T-helper 2 cell (primary cell): ENCODE measurements around the gene ABCA1.
A peak's percentile ranks its signal among the peaks of the same experiment; 100 is the strongest.
"Not testable (repeated sequence)": the region's sequence is repeated elsewhere in the genome, so short reads cannot be mapped to it uniquely, and the experiment has no call there.

Experiments used
- DNase-seq, 5 experiments: peaks; one replicate each; pipeline versions ENCODE4 v3.0.0 to v3.0.0-alpha.2; 2012 to 2022

The ABCA1 gene

DNA sequence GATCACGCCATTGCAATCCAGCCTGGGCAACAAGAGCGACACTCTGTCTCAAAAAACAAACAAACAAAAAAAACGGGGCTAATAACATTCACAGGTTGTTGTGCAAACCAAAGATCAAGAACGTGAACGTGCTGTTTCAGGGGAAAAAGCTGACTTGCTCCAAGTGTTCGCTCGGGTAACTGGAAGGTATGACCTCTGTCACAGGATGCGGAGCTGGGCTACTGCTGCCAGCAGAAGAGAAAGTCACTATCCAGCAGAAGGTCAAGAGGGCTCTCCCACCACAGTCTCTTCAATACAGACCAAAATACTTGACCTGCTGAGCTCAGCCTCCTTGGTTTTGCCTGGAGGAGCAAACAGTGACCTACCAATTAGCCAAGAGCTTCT, 59.7 kb downstream of the ABCA1 start:
- DNase-seq, result no peak

DNA sequence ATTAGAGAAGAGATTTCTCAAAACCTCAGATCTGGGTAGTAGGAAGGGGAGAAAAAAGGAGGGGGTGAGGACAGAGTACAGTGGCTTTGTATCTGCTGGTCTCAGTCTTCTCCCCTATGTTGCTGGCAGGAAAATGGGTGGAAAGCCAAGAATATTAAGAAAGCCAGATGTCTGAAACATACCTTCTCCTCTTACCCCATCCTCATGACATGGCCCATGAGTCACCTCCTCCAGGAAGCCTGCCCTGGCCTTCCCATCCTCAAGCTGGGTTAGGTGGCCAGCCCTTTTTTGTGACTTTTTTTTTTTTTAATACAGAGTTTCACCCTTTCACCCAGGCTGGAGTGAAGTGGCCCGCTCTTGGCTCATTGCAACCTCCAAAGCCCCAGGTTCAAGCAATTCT, 61.8 kb downstream of the ABCA1 start:
- DNase-seq, result no peak

DNA sequence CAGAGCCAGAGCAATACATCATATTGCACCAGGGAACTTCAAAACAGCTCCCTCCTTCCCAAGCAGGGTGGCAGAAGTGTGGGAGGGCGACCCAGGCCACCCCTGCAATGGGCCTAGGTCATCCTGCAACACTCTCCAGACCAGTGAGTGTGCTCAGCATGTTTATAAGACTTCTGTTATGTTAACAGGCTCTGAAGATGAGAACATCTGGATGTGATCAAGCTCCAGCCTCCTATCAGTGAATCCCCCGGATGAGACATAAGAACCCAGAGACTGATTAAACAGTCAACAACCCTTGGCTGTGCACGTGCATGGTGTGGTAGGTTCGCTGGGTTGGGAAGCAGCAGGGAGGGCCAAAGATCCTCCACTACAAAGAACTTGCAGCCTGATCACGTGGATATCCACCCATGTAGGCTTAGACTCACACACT, 63.3 kb downstream of the ABCA1 start:
- no peak for DNase-seq

DNA sequence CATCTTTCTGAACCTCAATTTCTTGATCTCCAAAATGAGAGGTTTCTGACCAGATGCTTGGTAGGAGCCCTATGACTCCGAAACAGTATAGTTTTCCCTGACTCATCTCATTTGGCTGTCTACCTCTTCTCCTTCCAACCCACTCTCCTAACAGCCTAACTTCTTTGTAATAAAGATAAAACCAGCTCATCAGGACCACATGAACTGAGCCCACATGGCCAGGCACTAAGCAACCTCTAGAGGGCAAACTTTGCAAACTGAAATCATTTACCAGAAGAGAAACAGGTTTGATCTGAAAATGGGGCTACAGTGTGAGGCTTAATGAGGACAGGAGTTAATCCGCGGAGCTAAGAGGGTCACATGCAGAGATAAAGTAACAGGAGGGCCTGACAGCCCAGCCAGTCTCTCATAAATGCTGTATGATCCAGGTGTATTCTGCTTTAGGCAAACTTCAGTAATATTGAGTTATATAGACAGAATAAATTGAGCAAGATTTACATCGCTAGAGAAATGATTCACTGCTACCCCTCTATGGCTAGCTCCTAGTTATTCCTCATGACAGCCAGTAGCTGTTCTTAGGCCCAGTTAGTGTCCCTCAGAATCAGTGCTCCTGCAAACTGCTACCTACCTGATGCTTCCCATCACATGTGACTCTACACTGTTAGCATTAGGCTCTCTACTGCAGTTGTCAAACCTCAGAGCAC, 64.6 kb downstream of the ABCA1 start:
- peak in 4 of 5 experiments; percentile 3 to 58 (median 16) for DNase-seq

DNA sequence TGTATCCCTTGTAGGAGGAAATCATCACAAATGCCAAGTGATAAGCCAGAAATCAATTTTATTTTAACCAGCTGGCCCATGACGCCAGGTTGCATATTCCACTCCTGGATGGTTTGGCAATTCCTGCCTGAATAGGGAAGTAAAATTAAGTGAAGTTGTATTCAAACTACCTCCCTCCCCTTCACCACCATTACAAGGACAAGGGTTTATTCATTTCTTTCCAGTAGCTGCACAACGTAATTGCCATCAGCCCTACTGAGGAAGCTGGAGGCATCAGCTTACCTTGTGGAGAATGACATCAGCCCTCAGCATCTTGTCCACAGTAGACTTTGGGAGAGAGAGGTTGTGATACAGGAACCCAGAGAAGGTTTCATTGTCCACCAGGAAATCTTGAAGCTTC, 66.6 kb downstream of the ABCA1 start:
- no peak for DNase-seq

DNA sequence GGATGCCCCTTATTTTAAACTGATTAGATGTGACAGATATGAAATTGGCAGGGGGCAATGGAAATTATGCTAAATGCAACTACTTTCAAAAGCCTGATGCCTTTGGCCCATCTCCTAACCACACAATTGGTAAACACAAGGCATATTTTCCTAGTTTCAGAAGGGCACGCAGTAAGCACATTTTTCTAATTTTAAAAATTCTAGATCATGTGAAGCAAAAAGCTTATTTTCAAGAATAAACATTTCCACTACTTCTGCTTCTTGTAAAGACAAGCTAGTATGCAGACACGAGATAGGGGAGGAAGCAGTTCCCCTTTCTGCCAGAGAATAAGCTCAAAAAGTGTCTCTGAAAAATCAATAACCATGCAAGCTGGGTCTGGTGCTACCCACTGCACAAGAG, 67.7 kb downstream of the ABCA1 start:
- DNase-seq, result no peak

DNA sequence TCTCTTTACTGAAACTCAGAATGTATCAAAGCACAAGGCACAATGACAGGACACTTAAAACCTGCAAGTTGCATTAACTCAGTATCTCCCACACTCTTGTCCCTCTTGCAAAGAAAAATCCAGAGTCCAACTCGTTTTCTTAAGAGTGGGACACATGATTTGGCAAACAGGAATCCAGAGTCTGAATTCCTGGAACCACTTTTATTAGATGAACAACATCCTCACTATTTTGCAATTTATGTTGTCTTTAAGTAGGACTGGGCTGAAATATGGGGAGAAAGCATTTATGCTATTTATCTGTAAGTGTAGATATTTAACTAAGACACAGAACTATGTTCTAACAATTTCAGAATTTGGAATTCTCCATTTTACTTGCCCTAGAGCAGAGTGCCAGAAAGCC, 69.1 kb downstream of the ABCA1 start:
- DNase-seq, result no peak

DNA sequence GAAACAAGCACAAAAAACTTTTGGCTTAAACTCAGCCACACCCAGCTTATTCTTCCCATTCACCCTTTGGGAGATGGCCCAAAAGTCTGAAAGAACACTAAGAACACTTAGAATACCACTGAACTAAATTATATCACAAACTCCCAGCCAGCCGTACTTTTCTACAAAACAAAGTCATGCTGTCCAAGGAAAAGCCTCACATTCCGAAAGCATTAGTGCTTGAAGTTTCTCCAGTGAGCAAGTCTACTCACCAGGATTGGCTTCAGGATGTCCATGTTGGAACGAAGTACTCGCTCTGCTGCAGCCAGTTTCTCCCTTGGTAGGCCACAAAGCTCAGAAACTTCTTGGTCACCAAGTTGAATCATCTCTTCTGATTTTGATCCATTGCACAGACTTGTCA, 69.7 kb downstream of the ABCA1 start:
- DNase-seq, result no peak

DNA sequence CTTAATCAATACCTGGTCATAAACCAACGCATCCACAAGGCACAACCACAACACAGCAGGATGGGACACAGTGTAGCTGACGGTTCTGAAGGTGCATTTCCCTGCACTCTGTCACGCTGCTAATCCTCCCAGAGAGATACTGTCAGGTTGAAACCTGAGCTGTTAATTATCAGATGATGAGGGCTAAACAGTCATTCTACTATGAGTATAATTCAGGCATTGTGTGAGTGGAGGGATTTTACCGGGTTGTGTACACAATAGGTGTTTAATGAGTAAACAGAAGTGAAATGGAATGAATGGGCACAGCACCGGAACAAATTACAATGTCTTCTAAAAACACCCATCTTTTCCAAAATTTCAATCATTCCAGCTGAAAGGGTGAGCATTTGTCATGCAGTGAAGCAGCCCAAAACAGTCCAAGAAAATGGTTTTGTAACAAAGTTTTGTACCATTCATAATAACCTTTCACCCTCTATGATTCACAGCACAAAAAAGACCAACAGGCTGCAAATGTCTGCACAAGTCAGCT, 71.5 kb downstream of the ABCA1 start:
- DNase-seq, result no peak

DNA sequence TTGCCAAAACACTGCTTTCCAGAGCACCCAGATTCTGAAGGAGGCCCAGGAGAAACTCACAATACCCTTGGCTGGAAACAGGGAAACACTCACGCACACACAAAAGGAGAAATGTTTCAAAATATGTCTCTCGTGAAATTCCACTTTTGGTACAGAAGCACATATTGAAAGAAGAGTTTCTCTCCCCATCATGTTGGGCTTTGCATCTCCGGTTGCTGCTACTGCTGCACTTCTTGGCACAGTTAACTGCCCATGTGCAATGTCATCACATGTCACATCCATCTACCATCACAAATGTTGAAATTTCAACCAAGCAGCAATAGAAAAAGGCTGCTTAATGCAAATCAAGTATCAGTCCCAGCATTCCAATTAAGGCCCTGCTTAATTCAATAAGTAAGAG, 72.1 kb downstream of the ABCA1 start:
- no peak for DNase-seq

DNA sequence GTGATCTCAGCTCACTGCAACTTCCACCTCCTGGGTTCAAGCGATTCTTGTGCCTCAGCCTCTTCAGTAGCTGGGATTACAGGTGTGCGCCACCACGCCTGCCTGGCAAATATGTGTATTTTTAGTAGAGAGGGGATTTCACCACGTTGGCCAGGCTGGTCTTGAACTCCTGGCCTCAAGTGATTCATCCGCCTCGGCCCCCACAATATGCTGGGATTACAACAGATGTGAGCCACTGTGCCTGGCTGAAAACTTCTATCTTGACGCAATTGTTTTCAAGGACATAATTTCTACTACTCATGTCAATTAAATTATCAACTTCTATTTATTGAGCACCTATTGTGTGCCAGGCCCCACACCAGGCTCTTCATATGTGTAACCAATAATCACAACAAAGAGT, 72.7 kb downstream of the ABCA1 start:
- DNase-seq, result not testable (repeated sequence)

DNA sequence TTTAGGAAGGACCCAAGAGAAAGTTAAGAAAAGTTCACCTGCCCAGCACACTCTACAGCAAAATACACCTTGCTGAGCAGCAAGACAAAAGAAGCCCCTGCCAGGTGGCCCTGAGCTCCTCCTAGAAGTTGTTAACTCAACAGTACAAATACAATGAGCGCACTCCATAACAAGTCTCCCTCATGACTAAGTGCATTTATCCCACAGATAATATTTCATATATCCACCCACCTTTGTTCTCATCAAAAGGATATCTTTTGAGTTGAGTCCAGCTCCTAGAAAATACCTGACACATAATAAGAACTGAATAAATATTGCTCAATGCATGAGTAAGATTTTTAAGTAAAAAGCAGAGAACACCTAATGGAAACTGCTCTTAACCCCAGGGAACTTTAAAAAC, 73.3 kb downstream of the ABCA1 start:
- DNase-seq, result no peak

DNA sequence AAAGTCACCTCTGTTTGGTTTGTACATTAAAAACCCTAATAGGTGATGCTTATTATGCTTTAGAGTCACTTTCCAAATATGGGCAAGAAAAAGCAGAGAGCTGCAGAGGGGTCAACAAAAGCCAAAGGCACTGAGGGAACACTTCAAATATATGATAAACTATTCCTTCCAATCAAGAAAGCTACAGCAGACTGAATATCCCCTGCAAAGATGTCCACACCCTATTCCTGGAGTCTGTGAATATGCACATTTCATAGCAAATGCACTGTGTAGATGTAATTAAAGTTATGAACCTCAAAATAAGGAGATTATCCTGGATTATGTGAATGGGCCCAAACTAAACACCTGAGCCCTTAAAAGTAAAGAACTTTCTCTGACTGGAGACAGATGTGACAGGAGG, 74.3 kb downstream of the ABCA1 start:
- no peak for DNase-seq

DNA sequence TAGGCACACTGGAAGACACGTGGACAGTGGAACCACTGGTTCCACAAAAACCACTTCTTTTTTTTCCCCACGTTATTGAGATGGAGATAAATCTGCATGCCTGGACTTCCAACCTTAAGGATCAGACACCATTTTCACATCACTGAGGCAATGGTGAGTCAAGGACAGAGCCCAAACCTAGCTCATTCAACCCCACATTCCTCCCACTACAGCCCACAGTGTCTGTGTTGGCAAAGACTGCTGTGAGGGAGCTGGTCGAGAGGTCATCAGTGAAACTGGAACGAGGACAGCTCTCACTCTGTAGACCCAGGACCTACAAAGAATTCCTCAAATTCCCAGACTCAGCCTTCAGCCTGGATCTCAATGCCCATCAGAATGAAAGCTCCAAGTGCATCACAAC, 74.8 kb downstream of the ABCA1 start:
- no peak for DNase-seq

DNA sequence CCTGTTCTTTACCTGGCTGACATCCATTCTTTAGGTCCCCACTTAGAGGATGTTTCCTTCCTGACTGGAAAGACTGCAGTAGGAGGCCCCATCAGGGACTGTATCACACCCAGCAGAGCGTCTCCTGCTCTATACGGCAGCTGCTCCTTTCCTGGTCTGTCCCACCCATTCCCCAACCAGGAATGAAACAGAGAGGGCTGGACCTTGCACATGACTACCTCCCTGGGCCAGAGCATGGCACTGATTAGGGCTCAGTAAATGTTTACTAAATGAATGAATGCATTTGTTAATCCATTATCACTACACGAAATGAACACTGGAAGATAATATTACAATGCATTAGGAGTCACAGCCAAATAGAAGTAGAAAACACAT, 76.4 kb downstream of the ABCA1 start:
- DNase-seq, result no peak

DNA sequence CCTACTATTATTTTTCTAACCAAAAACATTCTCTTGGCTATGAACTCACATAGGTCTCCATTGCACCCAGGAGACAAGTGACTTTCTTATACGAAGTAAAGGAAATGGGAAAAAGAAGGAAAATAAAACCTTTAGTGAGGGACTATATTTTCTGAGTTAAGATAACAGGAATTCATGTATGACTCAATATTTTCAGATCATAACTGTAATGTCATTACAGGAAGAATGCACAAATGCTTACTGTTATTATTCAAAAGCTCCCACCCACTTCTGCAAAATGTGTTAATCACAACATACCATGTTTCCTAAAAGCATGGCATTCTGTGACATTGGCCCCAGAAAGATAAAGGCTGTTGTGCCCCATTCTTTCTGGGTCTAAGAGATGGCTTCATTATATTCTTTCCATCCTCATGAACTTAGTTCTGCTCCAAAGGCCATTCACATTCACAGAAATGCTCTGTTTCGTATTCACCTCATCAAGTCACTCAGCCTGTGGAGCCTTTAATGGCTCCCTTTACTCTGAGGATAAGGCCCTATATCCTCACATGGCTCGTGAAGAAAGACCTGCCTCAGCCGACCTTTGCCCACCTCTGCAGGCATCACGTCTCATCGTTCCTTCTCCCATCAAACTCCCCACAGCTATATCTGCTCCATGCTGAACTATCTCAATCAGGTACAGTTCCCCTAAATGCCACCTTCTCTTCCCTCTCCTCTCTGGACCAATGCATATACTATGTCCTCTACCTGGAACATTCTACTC, 77.0 kb downstream of the ABCA1 start:
- DNase-seq, result no peak

DNA sequence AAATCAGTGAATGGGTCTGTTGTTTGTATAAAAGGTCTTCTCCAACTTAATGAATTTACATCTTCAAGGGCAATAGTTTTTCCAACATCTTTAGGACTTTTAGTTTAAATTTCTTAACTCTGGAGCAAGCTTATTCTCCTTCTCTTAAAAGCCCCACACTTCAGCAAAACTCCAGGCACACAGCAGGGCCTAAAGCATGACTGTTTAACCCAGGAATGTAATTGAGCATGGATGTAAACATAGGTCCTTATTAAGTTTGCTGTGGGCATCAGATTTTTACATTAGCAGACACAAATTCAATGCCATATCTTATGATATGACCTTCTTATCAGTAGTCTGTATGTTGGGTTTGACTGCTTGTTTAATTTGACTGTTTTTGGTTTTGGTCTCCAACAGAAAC, 78.9 kb downstream of the ABCA1 start:
- no peak for DNase-seq

DNA sequence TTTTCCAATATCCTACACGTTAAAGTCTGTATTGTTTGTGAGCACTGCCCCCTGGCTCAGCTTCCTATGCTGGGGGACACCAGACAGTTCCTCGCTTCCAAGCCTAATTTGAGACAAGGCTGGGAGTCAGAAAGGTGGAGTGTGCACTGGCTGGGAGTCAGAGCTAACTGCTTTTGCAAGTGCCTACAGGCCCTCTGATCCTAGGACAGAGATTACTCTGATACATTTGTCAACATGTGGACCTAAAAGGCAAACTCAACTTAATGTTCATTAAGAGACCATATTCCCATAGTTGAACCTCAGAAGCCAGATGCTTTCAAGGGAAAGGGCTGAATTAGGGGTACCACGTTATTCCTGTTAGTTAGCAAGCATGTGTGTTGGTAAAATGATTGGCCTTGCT, 83.2 kb downstream of the ABCA1 start:
- DNase-seq, result no peak

DNA sequence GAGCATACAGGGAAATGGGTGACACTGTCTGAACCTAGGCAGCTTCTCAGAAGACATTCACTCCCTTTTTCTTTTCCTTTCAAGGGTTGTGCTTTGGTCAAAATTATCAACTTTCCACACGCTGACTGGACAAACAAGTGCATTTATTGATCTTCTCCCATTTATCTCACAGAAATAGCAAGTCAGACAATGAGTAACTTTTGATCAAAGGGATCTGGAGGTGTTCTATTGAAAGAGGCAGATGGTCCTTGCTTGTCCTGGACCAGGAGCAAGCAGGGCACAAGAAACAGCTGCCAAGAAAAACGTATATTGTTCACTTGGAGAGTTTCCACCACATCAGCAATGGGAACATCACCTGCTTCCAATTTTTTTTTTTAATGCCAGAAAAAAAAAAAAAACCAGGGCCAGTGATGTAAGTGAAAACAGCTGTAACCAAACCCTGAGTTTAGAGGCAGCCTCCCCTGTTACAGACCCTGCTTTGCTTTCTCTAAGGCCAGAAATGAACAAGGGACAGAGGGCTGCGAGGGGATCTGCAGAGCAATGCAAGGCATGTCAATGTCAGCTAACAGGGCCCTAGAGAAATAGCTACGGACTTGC, 84.2 kb downstream of the ABCA1 start:
- no peak for DNase-seq

DNA sequence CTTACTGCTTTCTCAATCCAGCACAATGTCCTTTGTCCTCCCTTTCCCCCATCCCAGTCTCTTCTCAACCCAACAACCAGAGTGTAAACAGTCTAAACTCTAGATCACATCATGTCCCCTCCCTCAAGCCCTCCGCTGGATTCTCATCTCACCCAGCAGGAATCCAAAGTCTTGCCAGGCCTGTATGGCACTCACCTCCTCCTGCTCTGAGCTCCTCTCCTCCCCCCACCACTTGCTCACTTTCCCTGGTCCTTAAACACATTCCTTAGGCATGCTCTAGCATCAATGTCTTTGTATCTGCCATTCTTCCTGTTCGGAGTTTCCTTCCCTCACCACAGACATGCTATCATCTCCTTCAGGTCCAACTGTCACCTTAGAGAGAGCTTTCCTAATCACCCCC, 85.3 kb downstream of the ABCA1 start:
- DNase-seq, result no peak

DNA sequence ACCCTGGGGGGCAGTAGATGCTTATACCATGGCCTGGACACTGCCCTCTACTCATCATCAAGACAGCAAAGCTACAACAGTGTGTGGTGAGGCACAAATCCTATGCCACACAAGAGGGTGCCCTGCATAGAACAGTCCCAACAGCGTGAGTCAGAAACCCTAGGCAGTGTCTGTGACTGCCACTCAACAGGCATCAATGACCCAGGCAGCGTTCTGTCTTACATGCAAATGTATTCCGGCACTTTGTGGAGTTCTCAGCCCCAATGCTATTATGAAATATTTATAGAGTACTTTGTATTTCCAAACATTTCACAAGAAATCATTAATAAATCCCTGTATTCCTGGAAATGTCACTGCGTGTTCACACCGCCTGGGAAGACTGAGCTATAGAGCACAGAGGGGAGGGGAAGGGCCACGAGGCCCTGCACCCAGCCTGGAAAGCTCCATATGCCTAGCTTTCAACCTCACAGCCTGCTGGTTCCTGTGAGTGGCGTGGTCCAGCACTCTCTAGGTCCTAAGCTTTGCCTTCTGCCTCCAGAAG, 86.3 kb downstream of the ABCA1 start:
- DNase-seq, result no peak

DNA sequence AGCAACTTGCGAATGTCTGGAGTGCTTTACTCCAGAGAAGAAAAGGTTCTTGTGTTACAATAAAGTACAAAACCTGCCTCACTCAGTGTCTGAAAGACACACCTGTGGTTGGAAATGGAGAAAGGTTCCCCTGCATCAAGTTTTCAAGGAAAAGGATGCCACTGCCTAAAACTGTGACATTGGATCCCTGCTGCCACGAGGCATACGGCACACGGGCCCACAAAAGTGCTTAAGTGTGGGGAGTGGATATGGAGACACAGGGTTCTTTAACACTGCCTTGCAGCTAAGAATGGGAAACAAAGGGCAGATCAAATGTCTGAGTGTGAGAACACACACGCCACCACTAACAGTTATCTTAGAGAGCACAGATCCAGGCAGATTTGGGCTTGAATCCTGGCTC, 89.0 kb downstream of the ABCA1 start:
- DNase-seq, result no peak

DNA sequence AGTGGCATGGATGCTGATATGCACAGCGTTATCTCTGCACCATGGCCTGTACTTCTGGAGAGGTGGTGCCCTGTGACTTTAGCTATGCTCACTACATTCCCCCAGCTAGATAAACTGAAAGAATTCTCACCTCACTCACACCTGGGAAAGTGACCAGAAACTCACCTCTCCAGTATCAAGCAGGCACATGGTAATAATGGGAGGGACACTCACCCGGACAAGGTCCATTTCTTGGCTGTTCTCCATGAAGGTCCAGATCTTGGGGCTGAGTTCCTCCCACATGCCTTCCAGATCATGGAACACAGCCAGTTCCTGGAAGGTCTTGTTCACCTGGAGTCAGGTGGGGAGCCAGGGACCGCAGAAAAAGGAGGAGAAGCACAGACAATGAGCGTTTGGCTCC, 91.2 kb downstream of the ABCA1 start:
- no peak for DNase-seq

DNA sequence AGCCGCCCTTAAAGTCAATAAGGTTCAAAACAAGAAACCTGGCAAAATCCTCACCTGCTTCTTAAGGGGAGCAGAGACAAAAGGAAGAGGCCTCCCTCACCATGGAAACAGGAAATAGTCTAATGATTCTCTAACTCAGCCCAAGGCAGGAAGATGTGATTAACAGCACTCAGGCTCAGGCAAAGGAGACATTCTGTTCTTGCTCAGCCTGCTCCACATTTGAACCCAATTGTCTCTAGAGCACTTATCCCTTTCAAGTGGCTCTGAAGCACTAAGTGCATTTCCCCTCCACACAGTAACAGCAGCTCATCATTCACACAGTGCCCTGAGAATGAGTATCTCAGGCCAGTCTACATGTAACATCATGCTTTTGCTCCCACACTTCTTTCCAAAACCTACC, 91.7 kb downstream of the ABCA1 start:
- DNase-seq, result no peak
